Neutrophil (primary cell): Measurements from ENCODE around the gene DUSP9.

Experiments used
- H3K27ac ChIP-seq: fragments of 200-600 bp; sonication (generic); 2 replicates; pipeline ENCODE4 v1.5.1; 2016; ENCODE audit warnings: mild to moderate bottlenecking, moderate library complexity
- H3K27me3 ChIP-seq: fragments of 200-600 bp; sonication (generic); 2 replicates; pipeline ENCODE4 v1.6.0; 2016; ENCODE audit warnings: mild to moderate bottlenecking
- H3K36me3 ChIP-seq: fragments of 200-600 bp; sonication (generic); 2 replicates; pipeline ENCODE4 v1.5.1; 2017
- H3K4me1 ChIP-seq, 2 experiments: fragments of 200-600 bp in 1 of 2; sonication (generic) in 1 of 2; 1 replicate in 1 of 2; 2 replicates in 1 of 2; pipeline versions ENCODE4 v1.5.1 to v1.6.1; 2013 to 2016; ENCODE audit warnings: low read depth in 1 of 2, low read length in 1 of 2, mild to moderate bottlenecking in 1 of 2, moderate library complexity in 1 of 2; ENCODE audit not compliant: control insufficient read depth in 1 of 2, insufficient read depth in 1 of 2
- H3K4me3 ChIP-seq, 2 experiments: fragments of 200-600 bp in 1 of 2; sonication (generic) in 1 of 2; 1 replicate in 1 of 2; 2 replicates in 1 of 2; pipeline ENCODE4 v1.5.1; 2013 to 2016; ENCODE audit warnings: low read depth in 1 of 2, low read length in 1 of 2, mild to moderate bottlenecking in 1 of 2, moderate library complexity in 1 of 2
- H3K9me3 ChIP-seq: fragments of 200-600 bp; sonication (generic); 2 replicates; pipeline ENCODE4 v1.5.1; 2016
- TF ChIP-seq, protein P1 (sequence below): fragments of 200-600 bp; sonication (generic); IDR thresholded peaks from 2 replicates; pipeline ENCODE4 v1.5.1; 2016; ENCODE audit warnings: antibody characterized with exemption

Gene DUSP9

DNA sequence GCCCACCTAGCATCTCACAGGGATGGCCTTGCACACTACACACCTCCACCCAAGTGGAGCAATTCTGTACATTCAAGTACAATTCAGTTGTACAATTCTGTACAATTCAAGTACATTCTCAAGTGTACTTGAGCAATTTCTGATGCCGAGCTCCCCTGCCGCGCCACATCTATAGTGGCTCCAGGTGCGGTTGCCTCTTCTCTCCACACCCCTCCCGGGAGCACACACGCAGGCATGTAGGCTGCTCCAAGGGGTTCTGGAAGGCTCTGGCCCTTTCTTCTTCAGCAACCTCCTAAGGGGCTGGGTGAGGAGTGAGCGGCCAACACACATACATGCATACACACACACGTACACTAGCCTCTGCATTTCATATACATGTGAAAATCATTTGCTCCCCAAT is 18.9 kb upstream of the DUSP9 start:
- TF ChIP-seq, protein P1, sequence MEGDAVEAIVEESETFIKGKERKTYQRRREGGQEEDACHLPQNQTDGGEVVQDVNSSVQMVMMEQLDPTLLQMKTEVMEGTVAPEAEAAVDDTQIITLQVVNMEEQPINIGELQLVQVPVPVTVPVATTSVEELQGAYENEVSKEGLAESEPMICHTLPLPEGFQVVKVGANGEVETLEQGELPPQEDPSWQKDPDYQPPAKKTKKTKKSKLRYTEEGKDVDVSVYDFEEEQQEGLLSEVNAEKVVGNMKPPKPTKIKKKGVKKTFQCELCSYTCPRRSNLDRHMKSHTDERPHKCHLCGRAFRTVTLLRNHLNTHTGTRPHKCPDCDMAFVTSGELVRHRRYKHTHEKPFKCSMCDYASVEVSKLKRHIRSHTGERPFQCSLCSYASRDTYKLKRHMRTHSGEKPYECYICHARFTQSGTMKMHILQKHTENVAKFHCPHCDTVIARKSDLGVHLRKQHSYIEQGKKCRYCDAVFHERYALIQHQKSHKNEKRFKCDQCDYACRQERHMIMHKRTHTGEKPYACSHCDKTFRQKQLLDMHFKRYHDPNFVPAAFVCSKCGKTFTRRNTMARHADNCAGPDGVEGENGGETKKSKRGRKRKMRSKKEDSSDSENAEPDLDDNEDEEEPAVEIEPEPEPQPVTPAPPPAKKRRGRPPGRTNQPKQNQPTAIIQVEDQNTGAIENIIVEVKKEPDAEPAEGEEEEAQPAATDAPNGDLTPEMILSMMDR, result no peak
- Histone ChIP-seq H3K36me3 (no peaks in the 10 kb centered on the region), H3K27ac (no peak overlapping the region), H3K9me3 (no peaks in the 10 kb centered on the region), H3K4me1 (no peaks in the 10 kb centered on the region), H3K4me3 (no peak overlapping the region), H3K27me3 (no peaks in the 10 kb centered on the region)

- Histone ChIP-seq H3K27me3 (no peaks in the 10 kb centered on the region), H3K4me1 (no peaks in the 10 kb centered on the region), H3K27ac (no peak overlapping the region), H3K9me3 (no peaks in the 10 kb centered on the region), H3K36me3 (no peaks in the 10 kb centered on the region), H3K4me3 (no peak overlapping the region)
- TF ChIP-seq, protein P1, result no peak
Observed at GRCh38 chrX:153628665-153629064, 18.3 kb upstream of the DUSP9 start.

DNA sequence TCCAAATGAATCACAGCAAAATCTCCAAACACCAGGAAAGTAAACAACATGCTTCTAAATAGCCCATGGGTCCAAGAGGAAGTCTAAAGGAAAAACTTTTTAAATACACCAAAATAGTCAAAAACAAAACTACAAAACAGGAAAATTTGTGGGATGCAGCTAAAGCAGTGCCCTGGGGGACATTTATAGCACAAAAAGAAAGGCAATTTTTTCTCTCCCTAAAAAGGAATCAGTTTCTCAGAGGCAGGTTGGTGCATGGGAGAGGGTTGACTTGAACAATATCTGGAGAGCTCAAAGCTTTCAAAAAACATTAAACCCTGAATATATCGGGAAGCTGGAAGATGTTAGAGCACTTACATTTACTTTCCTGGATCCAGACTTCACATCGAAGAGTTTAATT is 15.7 kb upstream of the DUSP9 start:
- Histone ChIP-seq H3K27ac (no peak overlapping the region), H3K4me1 (no peaks in the 10 kb centered on the region), H3K9me3 (no peaks in the 10 kb centered on the region), H3K36me3 (no peaks in the 10 kb centered on the region), H3K27me3 (no peaks in the 10 kb centered on the region), H3K4me3 (no peak overlapping the region)
- TF ChIP-seq, protein P1, result no peak

DNA sequence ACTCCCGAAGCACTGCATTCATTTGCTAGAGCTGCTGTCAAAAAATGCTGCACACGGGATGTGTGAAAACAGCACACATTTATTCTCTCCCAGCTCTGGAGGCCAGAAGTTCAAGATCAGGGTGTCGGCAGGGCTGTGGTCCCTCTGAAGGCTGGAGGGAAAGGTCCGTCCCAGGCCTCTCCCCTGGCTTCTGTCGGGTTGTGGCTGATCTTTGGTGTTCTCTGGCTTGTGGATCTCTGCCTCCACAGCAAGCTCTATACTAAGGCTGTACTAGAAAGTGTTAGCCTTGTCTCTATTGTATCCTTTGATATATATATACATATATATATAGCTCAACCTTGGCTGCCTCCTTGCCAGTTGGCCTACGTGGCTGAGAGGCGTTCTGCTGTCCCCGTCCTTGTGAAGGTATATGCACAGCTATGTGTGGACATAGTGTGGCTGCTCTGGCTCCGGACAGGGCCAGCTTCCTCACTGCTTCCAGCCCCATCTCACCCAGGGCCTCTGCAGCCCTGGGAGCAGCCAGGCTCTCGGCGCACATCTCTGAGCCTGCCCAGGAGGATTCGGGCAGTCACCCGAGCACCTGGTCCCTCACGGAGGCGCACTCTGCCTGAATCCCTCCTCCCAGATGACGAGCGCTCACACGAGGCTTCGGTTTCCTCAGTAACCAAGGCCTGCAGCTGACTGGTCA is 15.0 kb upstream of the DUSP9 start:
- H3K27me3 ChIP-seq, result no peaks in the 10 kb centered on the region
- no peak overlapping the region for H3K4me3 ChIP-seq
- no peaks in the 10 kb centered on the region for H3K4me1 ChIP-seq
- TF ChIP-seq, protein P1, result no peak
- H3K27ac ChIP-seq, result no peak overlapping the region
- no peaks in the 10 kb centered on the region for H3K9me3 ChIP-seq
- H3K36me3 ChIP-seq, result no peaks in the 10 kb centered on the region

DNA sequence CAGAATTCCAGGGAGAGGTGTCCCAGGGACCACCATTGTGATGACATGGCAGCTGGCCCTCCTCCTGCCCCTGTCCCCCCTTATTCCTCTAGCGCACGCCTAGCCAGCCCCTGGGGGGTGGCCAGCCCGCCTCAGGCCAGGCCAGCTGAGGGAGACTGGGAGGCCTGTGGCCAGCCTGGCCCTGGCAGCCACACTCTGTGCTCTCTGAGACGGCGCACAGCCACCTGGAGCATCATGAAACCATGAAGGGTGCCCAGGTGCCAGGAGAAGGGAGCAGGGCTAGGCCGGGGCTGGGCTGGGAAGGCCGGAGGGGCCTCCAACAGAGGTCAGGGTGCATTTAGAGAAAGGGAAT is 14.4 kb upstream of the DUSP9 start:
- H3K36me3 ChIP-seq, result no peaks in the 10 kb centered on the region
- TF ChIP-seq, protein P1, result no peak
- H3K27me3 ChIP-seq, result no peaks in the 10 kb centered on the region
- H3K4me1 ChIP-seq, result no peaks in the 10 kb centered on the region
- H3K4me3 ChIP-seq, result no peak overlapping the region
- no peaks in the 10 kb centered on the region for H3K9me3 ChIP-seq
- H3K27ac ChIP-seq, result no peak overlapping the region
